HL-60 (cell line): ENCODE measurements around the gene WDR19.

ENCODE experiments used
- GABPA ChIP-seq: IDR thresholded peaks from 2 replicates; pipeline ENCODE4 v1.6.1; 2012; ENCODE audit warnings: low read depth
- POLR2AphosphoS5 ChIP-seq: IDR thresholded peaks from 2 replicates; pipeline ENCODE4 v1.6.1; 2012; ENCODE audit warnings: low read depth
- REST ChIP-seq: IDR thresholded peaks from 2 replicates; pipeline ENCODE4 v1.6.1; 2012; ENCODE audit warnings: low read depth; ENCODE audit not compliant: insufficient replicate concordance
- SPI1 ChIP-seq: IDR thresholded peaks from 2 replicates; pipeline ENCODE4 v1.6.1; 2012; ENCODE audit warnings: low read depth, mild to moderate bottlenecking, borderline replicate concordance
- TF ChIP-seq, protein P1 (sequence below): IDR thresholded peaks from one replicate; pipeline ENCODE4 v1.5.1; 2011; ENCODE audit warnings: low read length, control low read depth, inconsistent platforms; ENCODE audit not compliant: insufficient read depth

GRCh38 chr4:39231660-39232059, 49.3 kb downstream of the WDR19 start:
- TF ChIP-seq, protein P1, sequence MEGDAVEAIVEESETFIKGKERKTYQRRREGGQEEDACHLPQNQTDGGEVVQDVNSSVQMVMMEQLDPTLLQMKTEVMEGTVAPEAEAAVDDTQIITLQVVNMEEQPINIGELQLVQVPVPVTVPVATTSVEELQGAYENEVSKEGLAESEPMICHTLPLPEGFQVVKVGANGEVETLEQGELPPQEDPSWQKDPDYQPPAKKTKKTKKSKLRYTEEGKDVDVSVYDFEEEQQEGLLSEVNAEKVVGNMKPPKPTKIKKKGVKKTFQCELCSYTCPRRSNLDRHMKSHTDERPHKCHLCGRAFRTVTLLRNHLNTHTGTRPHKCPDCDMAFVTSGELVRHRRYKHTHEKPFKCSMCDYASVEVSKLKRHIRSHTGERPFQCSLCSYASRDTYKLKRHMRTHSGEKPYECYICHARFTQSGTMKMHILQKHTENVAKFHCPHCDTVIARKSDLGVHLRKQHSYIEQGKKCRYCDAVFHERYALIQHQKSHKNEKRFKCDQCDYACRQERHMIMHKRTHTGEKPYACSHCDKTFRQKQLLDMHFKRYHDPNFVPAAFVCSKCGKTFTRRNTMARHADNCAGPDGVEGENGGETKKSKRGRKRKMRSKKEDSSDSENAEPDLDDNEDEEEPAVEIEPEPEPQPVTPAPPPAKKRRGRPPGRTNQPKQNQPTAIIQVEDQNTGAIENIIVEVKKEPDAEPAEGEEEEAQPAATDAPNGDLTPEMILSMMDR, result no peak
- TF ChIP-seq POLR2AphosphoS5 (no peak), GABPA (no peak), REST (no peak), SPI1 (no peak)
